ENCODE results near the gene RAB3D.

RAB3D gene

DNA sequence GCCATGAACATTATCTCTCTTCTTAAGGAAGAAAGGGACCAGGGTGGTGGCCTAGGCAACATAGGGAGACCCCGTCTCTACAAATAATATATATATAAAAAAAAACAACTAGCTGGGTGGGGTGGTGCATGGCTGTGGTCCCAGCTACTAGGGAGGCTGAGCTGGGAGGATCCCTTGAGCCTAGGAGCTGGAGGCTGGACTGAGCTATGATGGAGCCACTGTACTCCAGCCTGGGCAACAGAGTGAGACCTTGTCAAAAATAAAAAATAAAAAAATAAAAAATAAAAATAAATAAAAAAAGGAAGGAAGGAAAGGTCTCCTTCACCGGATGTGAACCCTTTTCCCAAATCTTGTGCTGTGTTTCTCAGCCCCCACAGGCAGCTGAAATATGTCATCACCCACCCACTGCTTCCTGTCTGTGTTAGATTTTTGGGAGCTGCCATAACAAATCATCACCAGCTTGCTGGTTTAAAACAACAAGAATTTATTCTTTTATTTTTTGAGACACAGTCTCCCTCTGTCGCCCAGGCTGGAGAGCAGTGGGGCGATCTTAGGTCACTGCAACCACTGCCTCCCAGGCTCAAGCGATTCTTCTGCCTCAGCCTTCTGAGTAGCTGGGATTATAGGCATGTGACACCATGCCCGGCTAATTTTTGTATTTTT lies 53.0 kb downstream of the RAB3D start:
- no peak for TF ChIP-seq POLR2AphosphoS5 (IDR thresholded peaks at IDR 0.05; ENCODE audit: low read depth, low read length)
- TF ChIP-seq TAF1 (IDR thresholded peaks at IDR 0.05; ENCODE audit: borderline replicate concordance, low read depth, low read length): no peak
- no peak for TF ChIP-seq POLR2A (IDR thresholded peaks at IDR 0.05; ENCODE audit: low read depth, low read length)
- no peak for FAIRE-seq
- DNase-seq (ENCODE audit: insufficient read length): no peak

DNA sequence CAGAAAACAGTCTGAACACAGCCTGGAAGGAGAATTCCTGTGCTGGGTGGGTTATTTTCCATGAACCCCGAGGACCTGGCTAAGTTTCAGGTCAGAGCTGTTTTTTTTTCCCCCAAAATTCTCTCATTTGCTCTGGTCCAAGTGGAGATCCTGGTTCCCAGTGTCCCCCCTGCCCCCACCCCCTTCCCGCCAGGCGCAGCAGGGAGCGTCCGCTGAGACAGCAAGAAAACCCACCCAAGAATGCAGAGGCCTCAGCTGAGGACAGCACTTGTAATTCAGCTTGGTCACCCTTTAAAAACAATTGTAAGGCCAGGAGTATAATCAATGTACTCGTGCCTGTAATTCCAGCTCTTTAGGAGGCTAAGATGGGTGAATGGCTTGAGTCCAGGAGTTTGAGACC lies 54.9 kb downstream of the RAB3D start:
- no peak for FAIRE-seq
- DNase-seq (ENCODE audit: insufficient read length): no peak
- no peak for TF ChIP-seq POLR2A (IDR thresholded peaks at IDR 0.05; ENCODE audit: low read depth, low read length)
- no peak for TF ChIP-seq POLR2AphosphoS5 (IDR thresholded peaks at IDR 0.05; ENCODE audit: low read depth, low read length)
- no peak for TF ChIP-seq TAF1 (IDR thresholded peaks at IDR 0.05; ENCODE audit: borderline replicate concordance, low read depth, low read length)

DNA sequence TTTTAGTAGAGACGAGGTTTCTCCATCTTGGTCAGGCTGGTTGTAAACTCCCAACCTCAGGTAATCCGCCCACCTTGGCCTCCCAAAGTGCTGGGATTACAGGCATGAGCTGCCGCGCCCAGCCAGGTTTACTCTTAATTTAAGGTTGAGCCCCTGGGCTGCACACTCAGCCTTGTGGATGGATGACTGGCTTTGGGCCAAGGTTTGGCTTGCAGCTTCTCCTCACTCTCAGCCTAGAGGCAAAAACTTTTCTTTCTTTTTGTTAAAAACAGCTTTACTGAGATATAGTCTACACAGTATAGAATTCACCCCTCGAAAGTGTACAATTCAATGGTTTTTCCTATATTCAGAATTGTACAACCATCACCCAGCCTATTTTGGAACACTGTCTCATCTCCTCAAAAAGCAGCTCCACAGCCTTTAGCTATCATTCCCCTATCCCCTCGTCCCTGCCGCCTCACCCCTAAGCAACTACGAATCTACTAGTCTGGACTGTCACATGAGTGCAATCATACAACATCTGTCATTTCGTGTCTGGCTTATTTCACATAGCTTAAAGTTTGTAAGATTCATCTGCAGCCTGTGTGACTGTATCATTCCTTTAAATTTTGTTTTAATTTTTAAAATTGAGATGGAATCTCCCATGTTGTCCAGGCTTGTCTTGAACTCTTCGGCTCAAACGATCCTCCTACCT lies 58.0 kb downstream of the RAB3D start:
- FAIRE-seq (no peak), DNase-seq (ENCODE audit: insufficient read length) (no peak)
- TF ChIP-seq POLR2AphosphoS5 (IDR thresholded peaks at IDR 0.05; ENCODE audit: low read depth, low read length): no peak
- no peak for TF ChIP-seq TAF1 (IDR thresholded peaks at IDR 0.05; ENCODE audit: borderline replicate concordance, low read depth, low read length)
- no peak for TF ChIP-seq POLR2A (IDR thresholded peaks at IDR 0.05; ENCODE audit: low read depth, low read length)

DNA sequence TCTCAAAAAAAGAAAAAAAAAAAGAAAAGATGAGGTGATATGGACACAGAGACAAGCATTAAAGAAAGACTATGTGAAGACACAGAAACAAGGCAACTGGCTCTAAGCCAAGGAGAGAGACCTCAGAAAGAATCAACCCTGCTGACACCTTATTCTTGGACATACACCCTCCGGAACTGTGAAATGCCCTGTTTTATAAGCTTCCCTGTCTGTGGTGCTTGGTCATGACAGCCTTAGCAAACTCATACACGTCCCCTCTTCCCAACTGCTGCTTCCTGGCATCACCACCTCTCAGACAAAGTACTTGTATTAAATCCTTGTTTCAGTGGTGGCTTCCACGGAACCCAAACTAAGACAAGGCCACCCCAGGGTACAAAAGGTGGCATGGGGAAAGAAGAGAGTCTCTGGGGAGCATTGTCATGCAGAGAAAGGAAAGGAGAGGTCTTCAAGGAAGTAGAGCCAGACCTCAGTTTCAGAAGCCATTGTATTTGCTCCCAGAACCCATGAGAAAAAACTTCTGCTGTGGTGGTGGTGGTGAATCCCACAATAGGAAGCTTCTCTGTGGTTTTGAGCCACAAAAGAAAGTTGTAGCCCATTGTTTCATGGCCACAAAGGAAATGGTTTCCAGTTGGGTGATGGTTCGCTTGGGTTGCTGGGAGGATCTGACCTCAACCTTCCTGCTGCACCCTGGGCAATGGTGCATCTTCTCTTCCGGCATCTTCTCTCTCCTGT lies 59.8 kb downstream of the RAB3D start:
- TF ChIP-seq POLR2AphosphoS5 (IDR thresholded peaks at IDR 0.05; ENCODE audit: low read depth, low read length) (no peak), TAF1 (IDR thresholded peaks at IDR 0.05; ENCODE audit: borderline replicate concordance, low read depth, low read length) (no peak), POLR2A (IDR thresholded peaks at IDR 0.05; ENCODE audit: low read depth, low read length) (no peak)
- FAIRE-seq (no peak), DNase-seq (ENCODE audit: insufficient read length) (no peak)

DNA sequence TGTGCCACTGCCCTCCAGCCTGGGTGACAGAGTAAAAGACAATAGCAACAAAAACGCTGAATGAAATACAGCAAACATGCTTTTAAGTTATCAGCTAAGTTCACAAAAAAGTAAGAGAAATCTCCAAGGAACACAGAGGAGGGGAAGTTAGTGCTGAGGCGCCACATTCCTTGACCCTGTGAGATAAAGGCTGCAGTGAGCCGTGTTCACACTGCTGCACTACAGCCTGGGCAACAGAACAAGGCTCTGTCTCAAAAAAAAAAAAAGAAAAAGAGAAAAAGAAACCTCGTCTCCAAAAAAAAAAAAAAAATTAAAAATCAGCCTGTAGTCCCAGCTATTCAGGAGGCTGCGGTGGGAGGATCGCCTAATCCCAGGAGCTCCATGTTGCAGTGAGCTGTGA lies 60.8 kb downstream of the RAB3D start:
- DNase-seq (ENCODE audit: insufficient read length) (no peak), FAIRE-seq (no peak)
- TF ChIP-seq POLR2AphosphoS5 (IDR thresholded peaks at IDR 0.05; ENCODE audit: low read depth, low read length) (no peak), TAF1 (IDR thresholded peaks at IDR 0.05; ENCODE audit: borderline replicate concordance, low read depth, low read length) (no peak), POLR2A (IDR thresholded peaks at IDR 0.05; ENCODE audit: low read depth, low read length) (no peak)

DNA sequence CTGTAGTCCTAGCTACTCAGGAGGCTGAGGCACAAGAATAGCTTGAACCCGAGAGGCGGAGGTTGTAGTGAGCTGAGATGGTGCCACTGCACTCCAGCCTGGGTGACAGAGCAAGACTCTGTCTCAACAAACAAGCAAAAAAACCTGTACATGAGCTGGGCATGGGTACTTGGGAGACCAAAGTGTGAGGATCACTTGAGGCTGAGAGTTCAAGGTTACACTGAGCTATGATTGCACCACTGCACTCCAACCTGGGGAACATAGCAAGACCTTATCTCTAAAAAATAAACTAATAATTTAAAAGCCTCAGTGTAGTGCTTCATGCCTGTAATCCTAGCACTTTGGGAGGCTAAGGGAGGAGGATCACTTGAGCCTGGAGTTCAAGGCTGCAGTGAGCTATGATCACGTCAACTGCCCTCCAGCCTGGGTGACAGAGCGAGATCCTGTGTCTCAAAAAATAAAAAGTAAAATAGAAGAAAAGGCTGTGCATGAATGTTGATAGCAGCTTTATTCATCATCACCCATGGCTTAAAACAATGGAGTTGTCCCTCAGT lies 64.8 kb downstream of the RAB3D start:
- no peak for DNase-seq (ENCODE audit: insufficient read length)
- TF ChIP-seq POLR2AphosphoS5 (IDR thresholded peaks at IDR 0.05; ENCODE audit: low read depth, low read length) (no peak), TAF1 (IDR thresholded peaks at IDR 0.05; ENCODE audit: borderline replicate concordance, low read depth, low read length) (no peak), POLR2A (IDR thresholded peaks at IDR 0.05; ENCODE audit: low read depth, low read length) (no peak)
- FAIRE-seq: no peak

DNA sequence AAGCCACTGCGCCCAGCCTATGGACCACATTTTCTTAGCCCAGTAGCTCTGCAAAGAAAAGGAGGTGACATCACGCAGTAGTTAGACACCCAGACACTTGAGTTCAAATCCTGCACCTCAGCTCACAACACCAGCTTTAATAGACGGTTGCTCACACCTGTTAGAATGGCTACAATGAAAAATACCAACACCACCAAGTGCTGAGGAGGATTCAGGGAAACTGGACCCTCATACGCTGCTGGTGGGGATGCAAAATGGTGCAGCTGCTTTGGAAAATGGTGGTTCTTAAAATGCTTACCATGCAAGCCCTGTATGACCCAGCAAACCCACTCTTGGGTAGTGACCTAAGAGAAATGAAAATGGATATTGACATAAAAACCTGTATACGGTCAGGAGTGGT lies 65.5 kb downstream of the RAB3D start:
- DNase-seq (ENCODE audit: insufficient read length) (no peak), FAIRE-seq (no peak)
- no peak for TF ChIP-seq POLR2A (IDR thresholded peaks at IDR 0.05; ENCODE audit: low read depth, low read length)
- no peak for TF ChIP-seq POLR2AphosphoS5 (IDR thresholded peaks at IDR 0.05; ENCODE audit: low read depth, low read length)
- TF ChIP-seq TAF1 (IDR thresholded peaks at IDR 0.05; ENCODE audit: borderline replicate concordance, low read depth, low read length): no peak

DNA sequence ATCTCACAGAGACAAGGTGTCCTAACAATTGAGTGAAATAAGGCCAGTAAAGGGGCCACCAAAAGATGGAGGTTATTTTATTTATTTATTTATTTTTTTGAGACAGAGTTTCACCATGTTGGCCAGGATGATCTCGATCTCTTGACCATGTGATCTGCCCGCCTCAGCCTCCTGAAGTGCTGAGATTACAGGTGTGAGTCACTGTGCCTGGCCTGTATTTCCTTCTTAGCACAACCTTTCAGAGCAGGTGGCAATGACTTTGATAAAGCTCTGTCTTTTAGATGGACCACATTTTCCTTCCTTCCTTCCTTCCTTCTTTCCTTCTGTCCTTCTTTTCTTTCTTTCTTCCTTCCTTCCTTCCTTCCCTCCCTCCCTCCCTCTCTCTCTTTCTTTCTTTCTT lies 66.2 kb downstream of the RAB3D start:
- FAIRE-seq (no peak), DNase-seq (ENCODE audit: insufficient read length) (no peak)

More for the DNA sequence above, 66.2 kb downstream of the RAB3D start:
- no peak for TF ChIP-seq POLR2AphosphoS5 (IDR thresholded peaks at IDR 0.05; ENCODE audit: low read depth, low read length)
- no peak for TF ChIP-seq POLR2A (IDR thresholded peaks at IDR 0.05; ENCODE audit: low read depth, low read length)
- TF ChIP-seq TAF1 (IDR thresholded peaks at IDR 0.05; ENCODE audit: borderline replicate concordance, low read depth, low read length): no peak

All from GM12892 (cell line).